ENCODE measurements around the gene SCARB1. TPM values are rescaled to one million over a fixed set of nuclear protein-coding genes. Genes with fewer than 3 reads are reported as not detected.
A peak's percentile ranks its signal among the peaks of the same experiment; 100 is the strongest.

The SCARB1 gene
- total and polyA plus RNA-seq, 9 of the 15 experiments (the other 6 are each of a cell fraction or from before 2014, with no cell fraction given): 0.56 to 157 (median 52.8) TPM

DNA sequence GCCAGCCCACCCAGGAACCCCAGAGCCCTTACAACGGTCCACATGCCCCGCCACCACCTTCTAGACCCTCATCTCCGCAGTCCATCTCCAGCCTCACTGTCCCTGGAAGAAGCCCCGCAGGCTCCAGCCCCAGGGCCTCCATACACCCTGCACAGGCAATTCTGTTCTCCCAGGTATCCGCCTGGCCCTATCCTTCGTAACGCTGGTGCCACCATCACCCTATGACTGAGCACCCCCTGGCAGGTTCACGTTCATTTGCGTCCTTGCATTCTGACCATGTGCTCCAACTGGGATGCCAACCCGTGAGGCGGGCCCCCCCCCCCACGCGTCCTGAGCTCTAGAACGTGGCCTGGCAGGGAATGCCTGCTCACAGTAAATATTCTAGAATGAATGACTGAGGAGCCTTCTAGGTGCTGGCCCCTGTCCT is 675 bp upstream of the SCARB1 start (continued):
- TF ChIP-seq, protein P1, sequence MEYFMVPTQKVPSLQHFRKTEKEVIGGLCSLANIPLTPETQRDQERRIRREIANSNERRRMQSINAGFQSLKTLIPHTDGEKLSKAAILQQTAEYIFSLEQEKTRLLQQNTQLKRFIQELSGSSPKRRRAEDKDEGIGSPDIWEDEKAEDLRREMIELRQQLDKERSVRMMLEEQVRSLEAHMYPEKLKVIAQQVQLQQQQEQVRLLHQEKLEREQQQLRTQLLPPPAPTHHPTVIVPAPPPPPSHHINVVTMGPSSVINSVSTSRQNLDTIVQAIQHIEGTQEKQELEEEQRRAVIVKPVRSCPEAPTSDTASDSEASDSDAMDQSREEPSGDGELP (CRISPR knock-in tag; IDR thresholded peaks at IDR 0.05; ENCODE audit: borderline replicate concordance): no peak; the same call in 1 of the 2 replicates
- TF ChIP-seq DPF2 (IDR thresholded peaks at IDR 0.05): no peak
- TF ChIP-seq NKRF (IDR thresholded peaks at IDR 0.05; ENCODE audit: borderline replicate concordance): 0 out of 2 replicates have a peak, but pooled peaks have one; percentile 5
- TF ChIP-seq, protein P2, sequence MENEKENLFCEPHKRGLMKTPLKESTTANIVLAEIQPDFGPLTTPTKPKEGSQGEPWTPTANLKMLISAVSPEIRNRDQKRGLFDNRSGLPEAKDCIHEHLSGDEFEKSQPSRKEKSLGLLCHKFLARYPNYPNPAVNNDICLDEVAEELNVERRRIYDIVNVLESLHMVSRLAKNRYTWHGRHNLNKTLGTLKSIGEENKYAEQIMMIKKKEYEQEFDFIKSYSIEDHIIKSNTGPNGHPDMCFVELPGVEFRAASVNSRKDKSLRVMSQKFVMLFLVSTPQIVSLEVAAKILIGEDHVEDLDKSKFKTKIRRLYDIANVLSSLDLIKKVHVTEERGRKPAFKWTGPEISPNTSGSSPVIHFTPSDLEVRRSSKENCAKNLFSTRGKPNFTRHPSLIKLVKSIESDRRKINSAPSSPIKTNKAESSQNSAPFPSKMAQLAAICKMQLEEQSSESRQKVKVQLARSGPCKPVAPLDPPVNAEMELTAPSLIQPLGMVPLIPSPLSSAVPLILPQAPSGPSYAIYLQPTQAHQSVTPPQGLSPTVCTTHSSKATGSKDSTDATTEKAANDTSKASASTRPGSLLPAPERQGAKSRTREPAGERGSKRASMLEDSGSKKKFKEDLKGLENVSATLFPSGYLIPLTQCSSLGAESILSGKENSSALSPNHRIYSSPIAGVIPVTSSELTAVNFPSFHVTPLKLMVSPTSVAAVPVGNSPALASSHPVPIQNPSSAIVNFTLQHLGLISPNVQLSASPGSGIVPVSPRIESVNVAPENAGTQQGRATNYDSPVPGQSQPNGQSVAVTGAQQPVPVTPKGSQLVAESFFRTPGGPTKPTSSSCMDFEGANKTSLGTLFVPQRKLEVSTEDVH (IDR thresholded peaks at IDR 0.05; ENCODE audit: low read depth, partially characterized antibody): no peak
- TF ChIP-seq, protein P3, sequence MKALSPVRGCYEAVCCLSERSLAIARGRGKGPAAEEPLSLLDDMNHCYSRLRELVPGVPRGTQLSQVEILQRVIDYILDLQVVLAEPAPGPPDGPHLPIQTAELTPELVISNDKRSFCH (CRISPR knock-in tag; IDR thresholded peaks at IDR 0.05): no peak
- TF ChIP-seq, protein P3 (tag; IDR thresholded peaks at IDR 0.05): peak; percentile 62; the same call in 1 of the 2 replicates
- no peak for TF ChIP-seq NR4A1 (CRISPR knock-in tag; IDR thresholded peaks at IDR 0.05)
- TF ChIP-seq NR4A1 (tag; IDR thresholded peaks at IDR 0.05): 0 out of 2 replicates have a peak, but pooled peaks have one; percentile 57
- 0 out of 4 replicates have a peak, but pooled peaks of 1 of the 2 experiments have one; percentile 16 for TF ChIP-seq ZNF639 (CRISPR knock-in tag; conservative IDR thresholded peaks at IDR 0.05 in 1 of 2, IDR thresholded peaks at IDR 0.05 in 1 of 2)
- TF ChIP-seq TEAD1 (CRISPR knock-in tag; IDR thresholded peaks at IDR 0.05): no peak
- TF ChIP-seq ARID1B (IDR thresholded peaks at IDR 0.05): 0 out of 2 replicates have a peak, but pooled peaks have one; percentile 23
- TF ChIP-seq ZNF121 (CRISPR knock-in tag; conservative IDR thresholded peaks at IDR 0.05): no peak
